Erythroblast (primary cell): ENCODE results near the gene CYP4F22.

Experiments
- DNase-seq, 2 experiments: peaks; one replicate each; lab custom pipeline; 2025; lab: John Stamatoyannopoulos, UW
- GATA1 ChIP-seq: IDR thresholded peaks from 2 replicates; pipeline ENCODE4 v1.6.1; 2011; ENCODE audit warnings: low read depth, mild to moderate bottlenecking, control low read depth, low read length, moderate library complexity
- POLR2A ChIP-seq: IDR thresholded peaks from 2 replicates; pipeline ENCODE4 v1.6.1; 2011; ENCODE audit warnings: mild to moderate bottlenecking, low read length

The CYP4F22 gene

GRCh38 chr19:15534957-15535864 is 26.9 kb downstream of the CYP4F22 start:
- DNase-seq: no peak
- no peak for TF ChIP-seq POLR2A
- TF ChIP-seq GATA1: no peak

- TF ChIP-seq GATA1 (no peak), POLR2A (no peak)
- DNase-seq: no peak
These were observed 28.0 kb downstream of the CYP4F22 start for GRCh38 chr19:15536350-15536749.

- DNase-seq: peak in 1 of 2 experiments; percentile 3
- TF ChIP-seq POLR2A (no peak), GATA1 (no peak)
These were observed 30.4 kb downstream of the CYP4F22 start for GRCh38 chr19:15538774-15539173.

- no peak for TF ChIP-seq POLR2A
- TF ChIP-seq GATA1: no peak
- no peak for DNase-seq
These were observed 31.3 kb downstream of the CYP4F22 start for GRCh38 chr19:15539638-15540037.

- DNase-seq: no peak
- TF ChIP-seq GATA1 (no peak), POLR2A (no peak)
These were observed 32.1 kb downstream of the CYP4F22 start for GRCh38 chr19:15540435-15540834.

GRCh38 chr19:15544283-15544682 is 36.0 kb downstream of the CYP4F22 start:
- no peak for TF ChIP-seq POLR2A
- TF ChIP-seq GATA1: no peak
- no peak for DNase-seq

GRCh38 chr19:15544970-15545369 is 36.6 kb downstream of the CYP4F22 start:
- no peak for TF ChIP-seq GATA1
- TF ChIP-seq POLR2A: no peak

GRCh38 chr19:15548648-15549047 is 40.3 kb downstream of the CYP4F22 start:
- TF ChIP-seq GATA1 (no peak), POLR2A (no peak)
- no peak for DNase-seq

More at GRCh38 chr19:15544970-15545369, 36.6 kb downstream of the CYP4F22 start:
- no peak for DNase-seq

GRCh38 chr19:15549581-15549980 is 41.3 kb downstream of the CYP4F22 start:
- no peak for TF ChIP-seq POLR2A
- no peak for TF ChIP-seq GATA1
- no peak for DNase-seq

- DNase-seq: no peak
- TF ChIP-seq POLR2A (no peak), GATA1 (no peak)
These were observed 41.9 kb downstream of the CYP4F22 start for GRCh38 chr19:15550273-15550672.

GRCh38 chr19:15550929-15551292 is 42.6 kb downstream of the CYP4F22 start:
- DNase-seq: no peak
- TF ChIP-seq GATA1 (no peak), POLR2A (no peak)

- DNase-seq: peak; percentile 22 to 47
These were observed 43.1 kb downstream of the CYP4F22 start for GRCh38 chr19:15551293-15552004.

GRCh38 chr19:15555021-15555420 is 46.7 kb downstream of the CYP4F22 start:
- DNase-seq: no peak
- TF ChIP-seq POLR2A (no peak), GATA1 (no peak)

More at GRCh38 chr19:15551293-15552004, 43.1 kb downstream of the CYP4F22 start:
- TF ChIP-seq POLR2A (no peak), GATA1 (no peak)

- peak; percentile 88 to 91 for DNase-seq
- TF ChIP-seq GATA1 (no peak), POLR2A (no peak)
These were observed 47.7 kb downstream of the CYP4F22 start for GRCh38 chr19:15555759-15556633.
